Sigmoid colon (tissue), 7 donors: ENCODE results near the gene IGBP1. TPM values are rescaled to one million over a fixed set of nuclear protein-coding genes. Genes with fewer than 3 reads are reported as not detected.

ENCODE experiments used
- DNase-seq: peaks from one replicate; pipeline ENCODE4 v3.0.0-alpha.2; 2019
- H3K27ac ChIP-seq, 4 donors: fragments of 200-600 bp; sonication (generic); one replicate each; pipeline ENCODE4 v1.5.1; 2016 to 2019; ENCODE audit warnings: mild to moderate bottlenecking in 1 of 4
- H3K27me3 ChIP-seq, 3 donors: fragments of 200-600 bp; sonication (generic); one replicate each; pipeline ENCODE4 v1.5.1; 2019; ENCODE audit warnings: mild to moderate bottlenecking in 1 of 3
- H3K36me3 ChIP-seq, 4 donors: fragments of 200-600 bp; sonication (generic); one replicate each; pipeline ENCODE4 v1.5.1; 2016 to 2019
- H3K4me1 ChIP-seq, 4 donors: fragments of 200-600 bp; sonication (generic); one replicate each; pipeline ENCODE4 v1.5.1; 2017 to 2019
- H3K4me3 ChIP-seq, 4 donors: fragments of 200-600 bp; sonication (generic); one replicate each; pipeline ENCODE4 v1.5.1; 2017 to 2019; ENCODE audit warnings: mild to moderate bottlenecking in 2 of 4, moderate library complexity in 1 of 4
- H3K9me3 ChIP-seq, 4 donors: fragments of 200-600 bp in 3 of 4; sonication (generic) in 3 of 4; one replicate each; pipeline versions ENCODE4 v1.5.1 to v1.6.1; 2013 to 2019
- EP300 ChIP-seq, 4 donors: sonication (generic); formaldehyde crosslinking; IDR thresholded peaks; one replicate each; pipeline ENCODE4 v1.6.1; 2017; ENCODE audit warnings: antibody characterized with exemption in 4 of 4
- POLR2A ChIP-seq, 2 donors: fragments of 450-650 bp; IDR thresholded peaks; one replicate each; pipeline ENCODE4 v1.6.1; 2016; ENCODE audit warnings: antibody characterized with exemption in 2 of 2, mild to moderate bottlenecking in 2 of 2, moderate library complexity in 2 of 2
- POLR2AphosphoS5 ChIP-seq, 4 donors: sonication (generic); formaldehyde crosslinking; IDR thresholded peaks; one replicate each; pipeline ENCODE4 v1.6.1; 2017; ENCODE audit warnings: antibody characterized with exemption in 4 of 4
- WGBS, 2 donors: extraction: QIAGEN DNeasy Blood & Tissue Kit; methylation state at CpG; one replicate each; pipeline ENCODE4 v1.1.7; 2013; 5-methylcytosine and 5-hydroxymethylcytosine counted together
- intact Hi-C: fragments of 100-400 bp; cut with DNase I; formaldehyde crosslinking; loops from one replicate; pipeline ENCODE4 v1.15.1; 2023
- polyA plus RNA-seq, 3 donors: library from polyadenylated mRNA; stranded (reverse); fragments of 200-250 nt; gene quantifications; one replicate each; pipeline ENCODE4 v1.2.3, GENCODE V29; 2013
- total RNA-seq, 4 donors: library from RNA; depleted of rRNA; stranded (reverse); fragments of >200 nt; gene quantifications; one replicate each; pipeline ENCODE4 v1.1.0, GENCODE V29; 2016
- TF ChIP-seq, protein P1 (sequence below), 4 experiments: fragments of 450-650 bp in 3 of 4; fragments of 200-600 bp in 1 of 4; IDR thresholded peaks; one replicate each; pipeline ENCODE4 v1.5.1; 2016 to 2019; ENCODE audit warnings: antibody characterized with exemption in 4 of 4, mild to moderate bottlenecking in 3 of 4, moderate library complexity in 2 of 4
- donor health status: healthy with polysubstance abuse.
- donor health status: Bipolar disorder and iron deficiency.
- donor health status: healthy.

IGBP1 gene
- total and polyA plus RNA-seq, 7 donors = 69.7 to 126 (median 91.7) TPM

DNA sequence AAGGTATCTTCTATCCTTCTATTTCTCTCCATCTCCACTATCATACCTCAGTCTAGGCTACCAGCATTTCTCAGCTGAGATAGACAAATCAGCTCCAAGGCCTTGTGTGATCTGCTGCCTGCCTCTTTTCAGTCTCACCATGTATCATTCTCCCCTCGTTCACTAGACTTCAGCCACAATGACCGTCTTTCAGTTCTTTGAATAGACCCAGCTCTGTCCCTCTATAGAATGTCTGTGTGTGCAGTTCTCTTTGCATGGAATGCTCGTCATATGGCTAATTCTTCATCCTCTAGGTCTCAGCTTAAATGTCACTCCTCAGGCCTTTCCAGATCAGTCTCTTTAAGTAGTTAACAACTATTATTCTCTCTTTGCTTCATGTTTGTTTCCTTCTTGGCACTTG is 6.5 kb downstream of the IGBP1 start:
- peaks cover 0 to 9% (median 4%) of the 10 kb centered on the region in 4 donors for H3K4me1 ChIP-seq
- TF ChIP-seq, protein P1, sequence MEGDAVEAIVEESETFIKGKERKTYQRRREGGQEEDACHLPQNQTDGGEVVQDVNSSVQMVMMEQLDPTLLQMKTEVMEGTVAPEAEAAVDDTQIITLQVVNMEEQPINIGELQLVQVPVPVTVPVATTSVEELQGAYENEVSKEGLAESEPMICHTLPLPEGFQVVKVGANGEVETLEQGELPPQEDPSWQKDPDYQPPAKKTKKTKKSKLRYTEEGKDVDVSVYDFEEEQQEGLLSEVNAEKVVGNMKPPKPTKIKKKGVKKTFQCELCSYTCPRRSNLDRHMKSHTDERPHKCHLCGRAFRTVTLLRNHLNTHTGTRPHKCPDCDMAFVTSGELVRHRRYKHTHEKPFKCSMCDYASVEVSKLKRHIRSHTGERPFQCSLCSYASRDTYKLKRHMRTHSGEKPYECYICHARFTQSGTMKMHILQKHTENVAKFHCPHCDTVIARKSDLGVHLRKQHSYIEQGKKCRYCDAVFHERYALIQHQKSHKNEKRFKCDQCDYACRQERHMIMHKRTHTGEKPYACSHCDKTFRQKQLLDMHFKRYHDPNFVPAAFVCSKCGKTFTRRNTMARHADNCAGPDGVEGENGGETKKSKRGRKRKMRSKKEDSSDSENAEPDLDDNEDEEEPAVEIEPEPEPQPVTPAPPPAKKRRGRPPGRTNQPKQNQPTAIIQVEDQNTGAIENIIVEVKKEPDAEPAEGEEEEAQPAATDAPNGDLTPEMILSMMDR (IDR thresholded peaks at IDR 0.05) = no peak
- TF ChIP-seq EP300 (IDR thresholded peaks at IDR 0.05) (no peak), POLR2A (IDR thresholded peaks at IDR 0.05) (no peak), POLR2AphosphoS5 (IDR thresholded peaks at IDR 0.05) (no peak)
- no peaks in the 10 kb centered on the region for H3K27me3 ChIP-seq
- DNase-seq = no peak
- 95 to 99% methylated on average over 3 of the region's 3 CpGs for WGBS, 2 donors
- no peak overlapping the region for H3K4me3 ChIP-seq
- no peak overlapping the region for H3K27ac ChIP-seq
- no peaks in the 10 kb centered on the region for H3K36me3 ChIP-seq
- no peaks in the 10 kb centered on the region for H3K9me3 ChIP-seq
- intact Hi-C loops = loop anchor here (10.0 kb wide), 2 partner anchors 145 to 295 kb away; partner anchors contain the start of genes PDZD11 and RAB41

DNA sequence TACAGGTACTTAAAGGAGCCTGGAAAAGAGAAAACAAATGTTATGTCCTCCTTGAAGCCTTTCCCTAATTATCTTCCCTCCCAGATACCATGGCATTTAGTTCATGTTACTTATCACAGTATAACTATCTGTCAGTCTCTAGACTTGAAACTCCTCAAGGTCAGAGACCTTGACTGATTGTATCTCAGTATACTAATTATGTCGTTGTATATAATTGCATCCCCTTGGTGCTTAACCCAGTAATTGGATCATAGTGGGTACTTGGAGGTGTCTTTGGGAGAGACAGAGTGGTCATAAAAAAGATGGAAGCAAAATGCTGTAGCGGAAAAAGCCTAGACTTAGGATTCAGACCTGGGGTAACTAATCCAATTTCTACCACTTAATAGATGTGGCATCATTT is 8.1 kb downstream of the IGBP1 start:
- 92 to 95% methylated on average over 2 of the region's 2 CpGs for WGBS, 2 donors
- TF ChIP-seq POLR2AphosphoS5 (IDR thresholded peaks at IDR 0.05) (no peak), EP300 (IDR thresholded peaks at IDR 0.05) (no peak), POLR2A (IDR thresholded peaks at IDR 0.05) (no peak)
- TF ChIP-seq, protein P1 (IDR thresholded peaks at IDR 0.05) = no peak
- Histone ChIP-seq H3K27ac (no peak overlapping the region), H3K36me3 (no peaks in the 10 kb centered on the region), H3K27me3 (no peaks in the 10 kb centered on the region), H3K4me3 (no peak overlapping the region), H3K4me1 (no peaks in the 10 kb centered on the region), H3K9me3 (no peaks in the 10 kb centered on the region)
- DNase-seq = no peak
- intact Hi-C loops = no loop called here

DNA sequence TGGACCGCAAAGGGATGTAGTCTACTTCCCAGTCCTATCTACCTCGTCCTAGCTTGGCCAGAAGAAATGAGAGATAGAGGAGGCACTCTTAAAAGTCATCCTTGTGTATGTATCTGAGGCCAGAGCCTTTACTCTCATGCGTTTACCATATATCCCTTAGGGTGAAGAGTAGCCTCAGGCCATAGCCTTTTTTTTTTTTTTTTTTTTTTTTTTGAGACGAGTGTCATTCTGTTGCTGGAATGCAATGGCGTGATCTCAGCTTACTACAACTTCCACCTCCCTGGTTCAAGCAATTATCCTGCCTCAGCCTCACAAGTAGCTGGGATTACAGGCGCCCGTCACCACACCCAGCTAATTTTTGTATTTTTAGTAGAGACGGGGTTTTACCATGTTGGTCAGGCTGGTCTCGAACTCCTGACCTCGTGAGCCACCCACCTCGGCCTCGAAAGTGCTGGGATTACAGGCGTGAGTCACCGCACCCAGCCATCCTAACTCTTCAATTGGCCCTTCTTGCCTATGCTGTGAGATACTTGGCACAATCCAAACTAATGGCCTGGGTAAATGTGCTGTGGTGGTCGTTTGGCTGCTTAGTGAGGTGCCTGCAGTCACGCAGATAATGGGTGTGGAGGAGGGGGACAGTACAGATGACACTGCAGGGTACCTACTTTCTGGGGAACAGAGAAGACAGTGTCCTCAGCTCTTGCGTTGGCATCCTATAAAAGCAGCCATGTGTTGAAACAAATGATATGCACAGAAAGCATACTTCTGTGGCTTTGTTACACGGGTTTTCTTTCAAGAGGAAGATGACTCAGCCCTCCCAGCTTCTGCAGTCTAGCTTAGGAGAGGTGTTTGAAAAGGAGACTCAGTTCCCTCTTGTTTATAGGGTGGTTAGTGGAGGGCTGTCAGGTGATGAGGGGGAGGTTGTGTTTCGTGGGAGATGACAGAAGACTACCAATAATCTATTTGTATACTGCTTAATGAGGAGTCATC is 33.6 kb downstream of the IGBP1 start:
- peaks cover 0 to 6% (median 0%) of the 10 kb centered on the region in 4 donors for H3K4me1 ChIP-seq
- H3K9me3 ChIP-seq = no peaks in the 10 kb centered on the region
- peaks cover 0 to 12% (median 0%) of the 10 kb centered on the region in 4 donors for H3K36me3 ChIP-seq
- WGBS, 2 donors = 87 to 90% methylated on average over 19 of the region's 19 CpGs
- no peak for TF ChIP-seq POLR2A (IDR thresholded peaks at IDR 0.05)
- TF ChIP-seq, protein P1 (IDR thresholded peaks at IDR 0.05) = no peak
- TF ChIP-seq POLR2AphosphoS5 (IDR thresholded peaks at IDR 0.05) = no peak
- no peak for TF ChIP-seq EP300 (IDR thresholded peaks at IDR 0.05)
- H3K27ac ChIP-seq = no peak overlapping the region
- H3K4me3 ChIP-seq = no peak overlapping the region
- no peaks in the 10 kb centered on the region for H3K27me3 ChIP-seq
- DNase-seq = no peak
- intact Hi-C loops = no loop called here

DNA sequence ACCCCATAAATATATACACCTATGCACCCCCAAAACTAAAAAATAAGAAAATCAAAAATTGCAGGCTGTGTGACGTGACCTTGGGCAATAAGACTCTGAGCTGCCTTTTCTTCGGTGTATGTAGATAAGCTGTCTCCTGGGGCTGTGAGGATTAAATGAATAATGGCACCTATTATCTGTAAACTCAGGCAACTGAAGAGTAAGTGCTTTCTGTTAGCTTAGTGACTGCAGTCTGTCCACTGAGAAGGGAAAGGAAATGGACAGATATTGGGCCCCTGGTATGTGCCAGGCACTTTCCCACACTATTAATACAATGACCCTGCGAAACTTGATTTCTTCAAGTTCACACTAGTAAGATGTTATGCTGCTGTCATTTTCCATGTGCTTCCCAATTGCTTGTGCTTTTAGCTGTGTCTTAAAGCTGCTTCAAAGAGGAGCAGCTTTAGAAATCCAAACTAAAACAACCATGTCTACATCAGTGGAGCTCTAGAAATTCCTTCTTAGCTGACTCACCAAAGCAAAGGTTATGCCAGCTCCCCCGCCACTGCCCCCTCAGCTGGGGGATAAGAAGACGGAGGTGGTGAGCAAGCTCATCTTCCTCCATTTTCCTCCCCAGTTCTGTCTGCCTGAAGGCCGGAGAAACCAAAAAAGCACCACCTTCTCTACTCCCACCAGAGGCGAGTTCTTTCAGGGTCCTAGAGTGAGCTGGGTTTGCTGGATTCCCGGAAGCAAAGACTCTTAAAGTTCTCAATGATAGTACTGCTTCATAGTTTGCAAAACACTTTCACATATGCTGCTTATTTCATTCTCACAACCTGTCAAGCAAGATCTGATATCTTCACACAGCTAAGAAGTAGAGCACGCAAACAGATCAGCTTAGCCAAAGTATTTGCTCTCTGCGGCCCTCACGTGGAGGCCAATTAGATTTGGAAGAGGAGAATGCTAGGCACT is 35.3 kb downstream of the IGBP1 start:
- peaks cover 0 to 6% (median 0%) of the 10 kb centered on the region in 4 donors for H3K4me1 ChIP-seq
- peak overlapping the region in 1 of 4 donors; percentile 8 for H3K4me3 ChIP-seq
- WGBS, 2 donors = 65 to 70% methylated on average over 11 of the region's 11 CpGs
- H3K9me3 ChIP-seq = no peaks in the 10 kb centered on the region
- H3K36me3 ChIP-seq = peaks cover 0 to 12% (median 0%) of the 10 kb centered on the region in 4 donors
- peak overlapping the region in 3 of 4 donors; percentile 27 to 42 (median 28) for H3K27ac ChIP-seq
- no peak for DNase-seq
- H3K27me3 ChIP-seq = no peaks in the 10 kb centered on the region
- TF ChIP-seq EP300 (IDR thresholded peaks at IDR 0.05) (no peak), POLR2A (IDR thresholded peaks at IDR 0.05) (no peak), POLR2AphosphoS5 (IDR thresholded peaks at IDR 0.05) (no peak)
- TF ChIP-seq, protein P1 (IDR thresholded peaks at IDR 0.05) = no peak
- intact Hi-C loops = no loop called here
